Measurements from ENCODE around the gene KRTAP21-2.
"Not testable (repeated sequence)": the region's sequence is repeated elsewhere in the genome, so short reads cannot be mapped to it uniquely, and the experiment has no call there.

The KRTAP21-2 gene

DNA sequence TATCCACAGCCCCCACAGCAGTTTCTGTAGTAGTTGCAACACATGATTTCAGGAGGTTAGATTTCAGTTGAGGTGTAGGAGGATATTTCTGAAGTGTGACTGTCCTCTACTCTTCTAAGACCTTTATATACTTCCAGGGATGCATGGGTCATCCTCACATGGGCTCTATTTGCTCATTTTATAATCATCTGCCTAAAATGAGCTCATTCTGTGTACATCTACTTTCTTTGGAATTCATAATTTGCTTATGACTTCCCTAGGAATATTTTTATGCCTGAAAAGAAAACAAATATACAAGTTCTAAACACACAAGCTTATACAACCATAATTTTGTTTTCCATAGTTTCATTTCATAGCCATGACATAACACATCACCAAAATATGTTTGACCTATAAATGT, at the start of gene KRTAP21-2:
Gene KRTAP21-2, minus strand, starts transcription at position 101 of the 400 bp plus-strand sequence. Its CDS starts 57 bp downstream, at position 44.
- H3K4me3 Mint-ChIP-seq = no peak within 1 kb of the TSS
- H3K36me3 Mint-ChIP-seq = no peaks in the 10 kb centered on the region
- H3K9me3 Mint-ChIP-seq (ENCODE audit: low read depth) = peaks cover 5% of the 10 kb centered on the region
- H3K4me1 Mint-ChIP-seq (ENCODE audit: low read depth) = no peaks in the 10 kb centered on the region
- no peak within 1 kb of the TSS for H3K27ac Mint-ChIP-seq
- H3K27me3 Mint-ChIP-seq = peaks cover 4% of the 10 kb centered on the region

DNA sequence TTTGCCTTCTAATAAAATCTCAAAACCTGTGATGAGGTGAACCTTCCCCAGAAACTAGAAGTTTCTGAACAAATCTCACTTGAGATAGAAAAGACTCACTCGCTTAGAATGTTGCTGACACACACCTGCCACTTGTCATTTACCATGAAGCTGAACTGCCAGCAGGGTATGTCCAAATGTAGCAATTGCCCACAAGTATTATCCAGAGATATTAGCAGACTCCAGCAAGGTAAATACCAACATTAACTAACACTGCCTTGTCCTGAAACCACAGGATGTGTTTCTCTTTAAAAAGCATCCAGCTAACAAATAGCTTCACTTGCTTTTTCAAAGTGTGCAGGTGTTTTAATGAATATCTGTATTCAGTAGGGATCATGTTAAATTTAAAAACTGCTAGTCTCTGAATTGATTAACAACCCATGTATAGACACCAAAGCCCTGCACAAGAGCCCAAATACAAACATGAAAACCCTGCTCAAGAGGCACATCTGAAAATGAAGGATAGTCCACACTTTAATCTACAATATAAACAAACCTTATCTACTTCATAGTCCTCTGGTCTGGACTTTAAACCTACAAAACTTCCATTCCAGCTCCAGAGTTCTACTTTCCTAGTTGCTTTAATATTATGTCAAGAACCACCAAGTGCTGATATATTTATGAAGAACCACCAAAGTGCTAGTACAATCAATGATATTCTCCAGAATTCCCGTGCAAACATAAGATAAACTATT, 46.7 kb upstream of the KRTAP21-2 start:
- Mint-ChIP-seq H3K4me3 (no peak overlapping the region), H3K27me3 (peaks cover 6% of the 10 kb centered on the region), H3K27ac (no peak overlapping the region), H3K4me1 (ENCODE audit: low read depth) (no peaks in the 10 kb centered on the region), H3K36me3 (no peaks in the 10 kb centered on the region), H3K9me3 (ENCODE audit: low read depth) (no peaks in the 10 kb centered on the region)

DNA sequence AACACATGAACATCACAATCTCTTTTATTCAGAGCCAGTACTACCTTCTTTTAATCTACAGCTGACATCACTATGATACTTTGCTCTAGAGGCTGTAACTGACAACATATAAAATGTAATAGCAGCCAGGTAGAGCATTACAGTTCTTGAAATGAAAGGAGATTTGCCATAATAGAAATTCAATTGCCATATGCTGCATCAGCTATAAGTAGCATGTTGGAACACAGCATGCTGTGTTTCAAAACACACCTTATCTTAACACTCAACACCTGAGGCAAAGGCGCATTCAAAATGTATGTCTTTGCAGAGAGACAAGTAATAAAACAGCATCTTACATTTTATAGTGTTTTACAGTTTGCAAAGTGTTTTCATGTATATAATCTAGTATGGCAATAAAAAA, 32.2 kb upstream of the KRTAP21-2 start:
- no peaks in the 10 kb centered on the region for H3K36me3 Mint-ChIP-seq
- no peak overlapping the region for H3K4me3 Mint-ChIP-seq
- H3K4me1 Mint-ChIP-seq (ENCODE audit: low read depth) = no peaks in the 10 kb centered on the region
- peaks cover 10% of the 10 kb centered on the region for H3K27me3 Mint-ChIP-seq
- H3K9me3 Mint-ChIP-seq (ENCODE audit: low read depth) = no peaks in the 10 kb centered on the region
- H3K27ac Mint-ChIP-seq = no peak overlapping the region

DNA sequence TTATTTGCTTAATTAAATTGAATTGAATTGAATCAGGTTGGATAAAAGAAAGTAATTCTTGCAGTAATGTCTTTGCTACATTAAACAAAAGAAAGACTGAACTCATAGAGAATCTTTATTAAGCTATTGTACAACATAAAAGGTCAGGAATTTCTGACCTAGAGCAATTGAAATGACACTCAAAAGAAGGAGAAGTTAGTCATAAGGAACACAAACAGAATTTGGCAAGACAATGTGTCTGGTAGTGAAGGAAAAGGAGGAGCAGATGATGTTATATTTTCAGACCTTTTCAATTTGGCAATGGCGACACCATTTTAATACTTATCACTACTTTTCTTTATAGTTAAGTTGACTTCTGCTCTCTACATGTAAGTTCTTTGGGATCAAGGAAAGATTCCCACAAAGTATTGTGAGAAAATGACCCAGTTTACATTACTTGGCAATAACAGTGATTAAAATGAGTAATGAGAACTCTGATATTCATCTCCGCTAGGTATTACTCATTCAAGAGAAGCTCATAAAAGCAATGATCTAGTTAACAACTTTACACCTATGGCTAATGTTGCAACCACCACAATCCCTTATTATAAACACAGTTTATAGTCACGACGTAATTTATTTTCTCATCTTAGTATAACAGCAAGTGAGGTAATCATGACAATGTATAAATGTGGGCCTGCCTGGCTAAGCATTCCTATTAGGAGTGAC, 22.8 kb upstream of the KRTAP21-2 start:
- Mint-ChIP-seq H3K4me3 (no peak overlapping the region), H3K36me3 (no peaks in the 10 kb centered on the region), H3K9me3 (ENCODE audit: low read depth) (peaks cover 6% of the 10 kb centered on the region), H3K27ac (no peak overlapping the region), H3K4me1 (ENCODE audit: low read depth) (no peaks in the 10 kb centered on the region), H3K27me3 (peaks cover 2% of the 10 kb centered on the region)

DNA sequence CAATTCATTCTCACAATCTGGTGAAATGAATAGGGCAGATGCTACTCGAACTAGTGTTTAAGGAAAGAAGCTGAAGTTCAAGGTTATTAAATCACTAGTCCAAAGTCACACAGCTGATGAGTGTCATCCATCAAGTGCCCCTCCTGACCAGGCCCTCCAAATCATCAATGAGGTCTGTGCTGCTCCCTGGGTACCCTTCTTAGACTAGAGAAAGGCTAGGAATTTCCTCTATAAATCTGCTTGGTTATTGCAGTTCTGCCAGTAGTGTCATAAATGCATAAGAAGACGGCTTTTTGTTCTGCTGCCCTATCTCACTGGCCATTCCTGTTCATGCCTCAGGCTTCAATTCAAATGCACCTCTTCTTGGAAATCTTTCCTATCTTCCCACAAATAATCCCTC, 13.7 kb upstream of the KRTAP21-2 start:
- no peaks in the 10 kb centered on the region for H3K4me1 Mint-ChIP-seq (ENCODE audit: low read depth)
- no peaks in the 10 kb centered on the region for H3K9me3 Mint-ChIP-seq (ENCODE audit: low read depth)
- no peaks in the 10 kb centered on the region for H3K36me3 Mint-ChIP-seq
- no peak overlapping the region for H3K4me3 Mint-ChIP-seq
- H3K27ac Mint-ChIP-seq = no peak overlapping the region
- H3K27me3 Mint-ChIP-seq = peaks cover 3% of the 10 kb centered on the region

DNA sequence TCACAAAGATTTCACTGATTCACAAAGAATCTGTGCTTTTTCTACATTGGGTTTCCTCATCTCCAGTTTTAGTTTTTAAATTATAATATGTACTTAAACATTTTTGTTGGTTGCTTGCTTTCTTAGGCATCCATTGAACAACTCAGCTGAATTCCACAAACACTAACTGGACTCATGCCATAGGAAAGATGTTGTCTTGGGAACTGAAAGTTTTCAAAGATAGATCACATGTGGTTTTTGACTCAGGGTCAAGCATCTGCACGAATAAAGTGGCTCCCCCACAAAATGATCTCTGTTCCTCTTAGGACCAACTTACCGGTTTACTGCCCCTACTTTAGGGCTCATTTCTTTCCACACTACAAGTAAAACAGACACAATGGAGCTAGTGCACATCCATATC, 11.2 kb upstream of the KRTAP21-2 start:
- no peaks in the 10 kb centered on the region for H3K4me1 Mint-ChIP-seq (ENCODE audit: low read depth)
- H3K4me3 Mint-ChIP-seq = no peak overlapping the region
- H3K9me3 Mint-ChIP-seq (ENCODE audit: low read depth) = no peaks in the 10 kb centered on the region
- no peak overlapping the region for H3K27ac Mint-ChIP-seq
- H3K27me3 Mint-ChIP-seq = peaks cover 5% of the 10 kb centered on the region
- no peaks in the 10 kb centered on the region for H3K36me3 Mint-ChIP-seq

DNA sequence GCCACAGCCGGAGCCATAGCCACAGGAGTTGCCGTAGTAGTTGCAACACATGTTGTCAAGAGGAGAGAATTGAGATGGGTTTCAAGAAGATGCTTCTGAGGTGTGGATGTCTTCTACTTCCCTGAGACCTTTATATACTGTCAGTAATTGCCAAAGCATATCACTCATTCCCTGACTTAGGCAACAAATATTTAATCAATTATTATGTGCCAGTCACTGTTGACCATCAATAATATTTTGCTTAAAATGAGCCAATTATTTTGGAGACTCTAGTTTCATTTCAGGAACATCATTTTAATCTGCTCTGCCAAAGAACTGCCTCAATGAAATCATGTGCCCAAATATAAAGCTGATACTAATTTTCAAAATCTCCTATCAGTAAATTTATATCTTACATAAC, 8.3 kb upstream of the KRTAP21-2 start, which contains the start of gene KRTAP21-1:
Gene KRTAP21-1, minus strand, starts transcription at position 101 of the 400 bp plus-strand sequence. Its CDS starts 50 bp downstream, at position 51.
- not testable (repeated sequence) for H3K4me1 Mint-ChIP-seq (ENCODE audit: low read depth); H3K9me3 Mint-ChIP-seq (ENCODE audit: low read depth); H3K4me3 Mint-ChIP-seq; H3K27me3 Mint-ChIP-seq; H3K27ac Mint-ChIP-seq; H3K36me3 Mint-ChIP-seq

DNA sequence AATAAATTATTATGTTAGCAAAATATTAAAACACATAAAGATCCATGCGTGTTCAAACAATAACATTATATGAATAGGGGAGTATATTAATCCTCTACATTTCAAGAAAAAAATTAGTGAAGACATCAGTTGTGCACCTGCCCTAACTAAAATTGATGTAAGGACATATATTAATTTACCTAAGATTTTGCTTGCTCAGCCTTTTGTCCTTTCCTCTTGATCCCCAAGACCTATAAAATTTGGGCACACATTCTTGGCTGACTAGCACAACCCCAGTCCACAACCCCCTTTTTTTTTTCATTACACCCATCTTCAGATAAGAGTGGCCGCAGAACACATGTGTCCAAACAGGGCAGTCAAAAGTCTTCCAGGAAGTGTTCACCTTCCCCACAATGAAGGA, 6.6 kb downstream of the KRTAP21-2 start:
- no peak overlapping the region for H3K27ac Mint-ChIP-seq
- H3K36me3 Mint-ChIP-seq = no peaks in the 10 kb centered on the region
- H3K27me3 Mint-ChIP-seq = peaks cover 9% of the 10 kb centered on the region
- no peaks in the 10 kb centered on the region for H3K9me3 Mint-ChIP-seq (ENCODE audit: low read depth)
- H3K4me1 Mint-ChIP-seq (ENCODE audit: low read depth) = no peaks in the 10 kb centered on the region
- H3K4me3 Mint-ChIP-seq = no peak overlapping the region

DNA sequence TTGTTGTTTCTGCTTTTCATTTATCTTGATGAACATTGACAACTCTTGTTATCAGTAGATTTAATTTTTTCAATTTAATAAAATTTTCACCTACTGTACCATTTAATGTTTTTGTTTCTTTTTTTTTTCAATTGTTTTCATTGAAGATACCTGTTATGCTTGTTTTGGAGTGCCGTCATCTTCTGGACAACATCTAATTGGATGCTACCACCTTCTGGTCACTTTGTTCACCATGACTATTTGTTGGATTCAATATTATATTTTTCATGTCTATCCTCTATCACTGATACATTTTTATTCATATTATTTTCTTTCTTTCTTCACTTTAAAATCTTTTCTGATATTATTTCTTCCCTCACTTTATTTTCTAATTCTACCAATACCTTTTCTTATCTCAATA, 14.0 kb downstream of the KRTAP21-2 start:
- Mint-ChIP-seq H3K27ac (no peak overlapping the region), H3K4me3 (no peak overlapping the region), H3K27me3 (peaks cover 7% of the 10 kb centered on the region), H3K9me3 (ENCODE audit: low read depth) (no peaks in the 10 kb centered on the region), H3K4me1 (ENCODE audit: low read depth) (no peaks in the 10 kb centered on the region), H3K36me3 (no peaks in the 10 kb centered on the region)

DNA sequence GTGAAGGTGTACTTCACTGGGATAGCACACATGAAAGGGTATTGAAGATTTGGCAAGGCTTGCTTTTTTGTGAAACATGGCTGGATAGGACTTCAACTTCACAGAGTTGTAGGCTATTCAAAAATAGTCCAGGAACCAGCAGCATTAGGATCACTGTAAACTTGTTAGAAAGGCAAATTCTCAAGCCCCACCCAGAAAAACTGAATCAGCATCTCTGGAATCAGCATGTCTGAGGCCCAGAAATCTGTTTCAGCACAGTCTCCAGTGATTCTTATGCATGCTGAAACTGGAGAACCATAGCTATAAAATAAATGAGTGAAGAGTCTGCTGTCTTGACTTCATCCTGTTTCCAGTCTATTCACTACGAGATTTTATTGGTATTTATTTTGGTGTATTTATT, 20.3 kb downstream of the KRTAP21-2 start:
- H3K27ac Mint-ChIP-seq = no peak overlapping the region
- no peaks in the 10 kb centered on the region for H3K4me1 Mint-ChIP-seq (ENCODE audit: low read depth)
- H3K36me3 Mint-ChIP-seq = peaks cover 2% of the 10 kb centered on the region
- H3K27me3 Mint-ChIP-seq = peaks cover 1% of the 10 kb centered on the region
- H3K9me3 Mint-ChIP-seq (ENCODE audit: low read depth) = peaks cover 4% of the 10 kb centered on the region
- H3K4me3 Mint-ChIP-seq = no peak overlapping the region

DNA sequence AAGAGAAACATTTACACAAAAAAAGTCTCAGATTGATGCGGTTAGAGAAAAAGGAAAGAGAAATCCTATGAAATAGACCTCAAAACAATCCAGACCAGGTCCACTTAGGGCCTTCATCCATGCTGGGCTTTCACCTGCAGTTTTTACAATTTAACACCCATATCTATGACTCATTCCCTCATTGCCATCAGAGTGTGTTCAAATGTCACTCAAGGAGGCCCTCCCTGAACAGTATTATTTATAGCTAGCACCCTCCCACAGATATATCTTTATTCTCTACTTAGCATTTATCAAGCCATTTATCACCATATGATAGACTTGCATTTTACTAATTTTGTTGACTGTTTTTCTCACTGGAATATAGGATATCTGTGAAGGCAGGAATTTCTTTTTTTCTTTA, 27.7 kb downstream of the KRTAP21-2 start:
- Mint-ChIP-seq H3K27ac (peak overlapping the region; percentile 95), H3K4me3 (peak overlapping the region; percentile 35), H3K4me1 (ENCODE audit: low read depth) (peaks cover 26% of the 10 kb centered on the region), H3K36me3 (peaks cover 2% of the 10 kb centered on the region), H3K27me3 (no peaks in the 10 kb centered on the region), H3K9me3 (ENCODE audit: low read depth) (peaks cover 8% of the 10 kb centered on the region)

DNA sequence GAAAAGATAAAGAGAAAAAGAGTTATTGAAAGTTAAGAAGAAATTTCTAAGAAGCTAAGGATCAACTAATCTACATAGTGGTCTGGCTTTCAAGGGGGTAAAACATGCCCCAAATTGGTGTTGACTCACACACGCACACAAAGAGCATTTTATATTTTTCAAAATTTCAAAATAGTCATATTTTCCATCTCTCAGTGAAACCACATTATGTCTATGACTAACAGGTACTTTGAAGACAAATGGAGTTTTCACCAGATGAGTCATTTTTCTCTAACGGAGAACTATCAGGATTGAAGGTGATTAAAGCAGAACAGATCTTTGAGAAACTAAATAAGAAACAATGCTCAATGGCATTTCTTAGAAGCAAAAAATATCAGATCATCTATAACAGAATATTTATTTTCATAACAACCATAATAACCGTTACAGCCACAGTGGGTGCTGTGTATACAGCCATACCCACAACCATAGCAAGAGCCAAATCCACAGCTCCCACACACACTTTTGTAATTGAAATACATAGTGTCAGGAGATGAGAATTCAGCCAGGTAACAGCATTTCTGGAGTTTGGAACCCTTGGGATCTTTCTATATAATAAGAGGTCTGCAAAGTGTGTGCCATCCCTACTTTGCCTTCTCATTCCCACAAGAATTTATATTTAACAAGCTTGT, 28.7 kb downstream of the KRTAP21-2 start, which contains the start of gene KRTAP21-3:
Gene KRTAP21-3, minus strand, starts transcription at position 539 of the 671 bp plus-strand sequence. Its CDS starts 18 bp downstream, at position 521.
- H3K36me3 Mint-ChIP-seq = peaks cover 4% of the 10 kb centered on the region
- H3K4me3 Mint-ChIP-seq = peak within 1 kb of the TSS; percentile 58

DNA sequence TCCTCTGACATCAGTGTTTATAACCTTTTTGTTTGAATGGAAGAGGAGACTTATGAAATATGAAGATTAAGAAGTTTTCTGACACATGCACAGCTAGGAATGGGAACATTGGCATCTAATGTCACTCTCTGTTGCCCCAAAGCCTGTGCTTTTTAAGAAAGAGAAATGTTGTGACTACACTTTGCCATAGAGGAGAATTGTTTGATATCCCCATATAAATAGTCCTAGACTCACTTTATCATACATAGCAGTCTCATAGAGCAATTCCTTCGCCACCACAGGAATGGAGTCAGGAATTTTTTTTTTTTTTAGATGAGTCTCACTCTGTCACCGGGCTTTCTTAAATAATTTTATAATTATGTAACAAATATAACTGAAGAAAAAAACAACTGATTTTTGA, 30.0 kb downstream of the KRTAP21-2 start:
- Mint-ChIP-seq H3K4me3 (no peak overlapping the region), H3K9me3 (ENCODE audit: low read depth) (peaks cover 16% of the 10 kb centered on the region), H3K27ac (peak overlapping the region; percentile 95), H3K27me3 (no peaks in the 10 kb centered on the region), H3K4me1 (ENCODE audit: low read depth) (peaks cover 26% of the 10 kb centered on the region), H3K36me3 (peaks cover 3% of the 10 kb centered on the region)

More for the DNA sequence above, 28.7 kb downstream of the KRTAP21-2 start, which contains the start of gene KRTAP21-3:
- H3K27me3 Mint-ChIP-seq = no peaks in the 10 kb centered on the region
- H3K4me1 Mint-ChIP-seq (ENCODE audit: low read depth) = peaks cover 26% of the 10 kb centered on the region
- H3K27ac Mint-ChIP-seq = peak within 1 kb of the TSS; percentile 95
- H3K9me3 Mint-ChIP-seq (ENCODE audit: low read depth) = peaks cover 12% of the 10 kb centered on the region

DNA sequence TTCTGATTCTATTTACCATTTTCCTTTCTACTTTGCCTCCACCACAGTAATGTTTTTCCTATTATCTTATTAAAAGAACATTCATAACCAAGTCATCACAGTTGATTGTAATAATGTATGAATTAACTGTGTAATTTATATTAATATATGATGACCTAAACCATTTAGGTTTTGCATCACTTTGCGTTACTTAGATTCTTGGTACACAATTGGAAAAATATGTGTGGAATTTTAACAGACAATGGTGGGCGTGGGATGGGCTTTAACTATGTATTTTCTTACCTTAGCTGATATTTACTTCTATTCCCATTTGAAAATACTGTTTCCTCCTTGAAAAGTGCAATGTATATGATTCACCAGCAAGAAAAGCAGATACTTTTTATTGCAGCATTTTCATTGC, 32.1 kb downstream of the KRTAP21-2 start:
- Mint-ChIP-seq H3K27ac (no peak overlapping the region), H3K4me1 (ENCODE audit: low read depth) (peaks cover 33% of the 10 kb centered on the region), H3K4me3 (no peak overlapping the region)

DNA sequence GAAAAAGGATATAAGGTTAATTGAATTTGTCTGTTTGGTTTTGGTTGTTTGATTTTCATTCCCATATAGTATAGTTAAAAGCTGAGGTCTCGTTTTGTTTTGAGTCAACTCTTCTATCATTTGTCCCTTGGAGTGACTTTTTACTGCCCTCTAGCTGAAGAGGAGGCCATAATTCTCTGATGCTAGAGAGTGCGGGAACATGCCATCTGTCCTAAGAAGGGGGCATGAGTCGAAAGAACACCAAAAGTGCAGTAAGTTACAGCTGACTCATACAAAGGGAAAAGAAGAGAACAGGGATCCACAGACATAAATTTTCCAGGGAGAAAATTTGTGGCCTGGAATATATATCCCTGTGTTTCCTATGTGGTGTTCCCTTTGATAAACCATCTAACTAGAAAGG, 32.6 kb downstream of the KRTAP21-2 start:
- no peak overlapping the region for H3K4me3 Mint-ChIP-seq
- peaks cover 29% of the 10 kb centered on the region for H3K4me1 Mint-ChIP-seq (ENCODE audit: low read depth)
- H3K27me3 Mint-ChIP-seq = no peaks in the 10 kb centered on the region
- H3K27ac Mint-ChIP-seq = no peak overlapping the region
- H3K36me3 Mint-ChIP-seq = peaks cover 3% of the 10 kb centered on the region
- H3K9me3 Mint-ChIP-seq (ENCODE audit: low read depth) = peaks cover 14% of the 10 kb centered on the region

More for the DNA sequence above, 32.1 kb downstream of the KRTAP21-2 start:
- H3K36me3 Mint-ChIP-seq = peaks cover 3% of the 10 kb centered on the region
- H3K27me3 Mint-ChIP-seq = no peaks in the 10 kb centered on the region
- H3K9me3 Mint-ChIP-seq (ENCODE audit: low read depth) = peaks cover 17% of the 10 kb centered on the region

Data from activated naive CD8-positive, alpha-beta T cell (primary cell).